PFSK-1 (cell line): ENCODE measurements around the gene MKNK2.

Experiments used
- FOXP2 ChIP-seq: optimal IDR thresholded peaks from 2 replicates; pipeline ENCODE3; 2011; ENCODE audit warnings: borderline replicate concordance, control low read depth, inconsistent platforms; ENCODE audit not compliant: insufficient read depth; ENCODE audit errors: extremely low read length, extremely low read depth
- POLR2AphosphoS5 ChIP-seq: IDR thresholded peaks from 2 replicates; pipeline ENCODE4 v1.6.1; 2012; ENCODE audit warnings: low read depth, mild to moderate bottlenecking, control low read depth, low read length, moderate library complexity
- SIN3A ChIP-seq: IDR thresholded peaks from 2 replicates; pipeline ENCODE4 v1.6.1; 2012; ENCODE audit warnings: mild to moderate bottlenecking, low read length, moderate library complexity, borderline replicate concordance; ENCODE audit not compliant: insufficient read depth
- TAF1 ChIP-seq: IDR thresholded peaks from 2 replicates; pipeline ENCODE4 v1.6.1; 2012; ENCODE audit warnings: low read length, control low read depth, borderline replicate concordance; ENCODE audit not compliant: insufficient read depth
- TF ChIP-seq, protein P1 (sequence below), 2 experiments: IDR thresholded peaks; 2 replicates each; pipeline versions ENCODE4 v1.6.1 to v1.8.0; 2011 to 2012; ENCODE audit warnings: low read depth in 2 of 2, low read length in 2 of 2, control low read depth in 1 of 2, inconsistent platforms in 1 of 2, mild to moderate bottlenecking in 1 of 2, moderate library complexity in 1 of 2; ENCODE audit not compliant: insufficient read depth in 1 of 2

The MKNK2 gene

DNA sequence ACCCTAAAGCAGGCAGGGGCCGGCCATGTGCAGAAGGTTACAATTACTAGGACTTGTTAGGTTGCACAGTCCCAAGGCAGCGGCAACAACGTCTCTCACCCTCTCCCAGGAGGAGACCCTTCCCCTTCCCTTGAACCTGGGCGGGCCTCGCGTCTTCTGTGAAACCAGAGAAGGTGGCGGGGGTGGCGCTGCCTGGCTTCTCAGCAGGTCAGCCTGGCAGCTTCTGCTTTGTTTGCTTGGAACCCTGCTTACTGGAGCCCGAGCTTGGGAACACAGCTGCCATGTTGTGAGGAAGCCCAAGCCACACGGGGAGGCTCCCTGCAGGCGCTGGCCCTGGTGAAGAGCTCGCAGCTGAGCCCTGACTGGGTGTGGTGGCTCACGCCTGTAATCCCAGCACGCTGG, 15.5 kb downstream of the MKNK2 start:
- TF ChIP-seq, protein P1, sequence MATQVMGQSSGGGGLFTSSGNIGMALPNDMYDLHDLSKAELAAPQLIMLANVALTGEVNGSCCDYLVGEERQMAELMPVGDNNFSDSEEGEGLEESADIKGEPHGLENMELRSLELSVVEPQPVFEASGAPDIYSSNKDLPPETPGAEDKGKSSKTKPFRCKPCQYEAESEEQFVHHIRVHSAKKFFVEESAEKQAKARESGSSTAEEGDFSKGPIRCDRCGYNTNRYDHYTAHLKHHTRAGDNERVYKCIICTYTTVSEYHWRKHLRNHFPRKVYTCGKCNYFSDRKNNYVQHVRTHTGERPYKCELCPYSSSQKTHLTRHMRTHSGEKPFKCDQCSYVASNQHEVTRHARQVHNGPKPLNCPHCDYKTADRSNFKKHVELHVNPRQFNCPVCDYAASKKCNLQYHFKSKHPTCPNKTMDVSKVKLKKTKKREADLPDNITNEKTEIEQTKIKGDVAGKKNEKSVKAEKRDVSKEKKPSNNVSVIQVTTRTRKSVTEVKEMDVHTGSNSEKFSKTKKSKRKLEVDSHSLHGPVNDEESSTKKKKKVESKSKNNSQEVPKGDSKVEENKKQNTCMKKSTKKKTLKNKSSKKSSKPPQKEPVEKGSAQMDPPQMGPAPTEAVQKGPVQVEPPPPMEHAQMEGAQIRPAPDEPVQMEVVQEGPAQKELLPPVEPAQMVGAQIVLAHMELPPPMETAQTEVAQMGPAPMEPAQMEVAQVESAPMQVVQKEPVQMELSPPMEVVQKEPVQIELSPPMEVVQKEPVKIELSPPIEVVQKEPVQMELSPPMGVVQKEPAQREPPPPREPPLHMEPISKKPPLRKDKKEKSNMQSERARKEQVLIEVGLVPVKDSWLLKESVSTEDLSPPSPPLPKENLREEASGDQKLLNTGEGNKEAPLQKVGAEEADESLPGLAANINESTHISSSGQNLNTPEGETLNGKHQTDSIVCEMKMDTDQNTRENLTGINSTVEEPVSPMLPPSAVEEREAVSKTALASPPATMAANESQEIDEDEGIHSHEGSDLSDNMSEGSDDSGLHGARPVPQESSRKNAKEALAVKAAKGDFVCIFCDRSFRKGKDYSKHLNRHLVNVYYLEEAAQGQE (IDR thresholded peaks at IDR 0.05; ENCODE audit: insufficient read depth in 1 of 2, low read depth in 2 of 2, low read length in 2 of 2), result no peak
- TF ChIP-seq SIN3A (no peak), POLR2AphosphoS5 (no peak), FOXP2 (no peak)

DNA sequence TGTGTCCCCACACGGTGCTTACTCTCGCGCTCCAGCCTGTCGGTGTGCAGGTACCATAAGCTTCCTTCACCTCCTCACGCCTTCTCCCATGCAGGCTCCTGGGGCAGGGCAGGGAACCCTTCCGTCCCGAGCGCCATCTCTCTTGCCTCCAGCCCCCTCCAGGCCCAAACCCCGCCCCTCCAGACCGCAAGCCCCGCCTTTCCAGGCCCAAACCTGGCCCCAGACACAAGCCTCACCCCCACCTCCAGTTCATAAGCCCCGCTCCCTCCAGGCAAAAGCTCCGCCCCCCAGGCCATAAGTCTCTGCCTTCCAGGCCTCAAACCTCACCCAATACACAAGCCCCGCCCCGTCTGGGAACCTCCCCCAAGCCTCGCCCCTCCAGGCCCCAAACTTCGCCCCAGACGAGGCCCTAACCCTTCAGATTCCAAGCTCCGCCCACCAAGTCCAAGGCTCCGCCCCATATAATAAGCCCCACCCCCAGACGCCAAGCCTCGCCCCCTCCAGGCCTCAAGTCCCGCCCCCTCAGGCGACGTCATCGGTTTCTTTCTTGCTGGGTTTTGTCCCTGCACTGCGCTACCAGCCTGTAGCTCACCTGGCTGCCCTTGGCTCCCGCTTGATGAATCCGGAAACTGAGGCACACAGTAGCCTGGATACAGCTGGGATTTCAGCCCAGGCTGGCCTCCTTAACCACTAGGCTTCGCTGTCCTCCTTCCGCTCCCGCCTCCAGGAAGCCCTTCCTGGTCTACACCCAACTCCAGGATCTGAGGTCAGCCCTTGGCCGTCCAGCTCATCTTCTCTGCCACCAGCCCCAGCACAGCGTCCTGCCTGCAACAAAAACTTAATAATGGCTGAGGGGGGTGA, 16.1 kb downstream of the MKNK2 start:
- no peak for TF ChIP-seq SIN3A
- TF ChIP-seq, protein P1 (IDR thresholded peaks at IDR 0.05; ENCODE audit: insufficient read depth in 1 of 2, low read depth in 2 of 2, low read length in 2 of 2), result no peak
- TF ChIP-seq POLR2AphosphoS5, result no peak
- TF ChIP-seq FOXP2, result no peak
- no peak for TF ChIP-seq TAF1

DNA sequence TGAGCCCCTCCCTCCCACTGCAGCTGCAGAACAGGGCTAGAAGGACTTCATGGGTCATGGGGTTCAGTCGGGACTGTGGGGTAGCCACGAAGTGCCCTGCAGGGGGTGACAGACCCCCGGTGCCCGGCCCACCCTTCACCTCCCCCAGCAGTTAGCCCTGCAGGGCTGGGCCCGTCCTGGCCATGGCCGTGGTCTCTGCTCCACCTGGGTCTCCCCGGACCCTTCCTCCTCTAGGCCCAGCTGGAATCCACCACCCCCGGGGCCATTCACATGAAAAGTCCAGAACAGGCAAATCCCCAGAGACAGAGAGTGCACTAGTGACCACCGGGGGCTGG, 17.3 kb downstream of the MKNK2 start:
- no peak for TF ChIP-seq POLR2AphosphoS5
- TF ChIP-seq FOXP2, result no peak
- TF ChIP-seq, protein P1 (IDR thresholded peaks at IDR 0.05; ENCODE audit: insufficient read depth in 1 of 2, low read depth in 2 of 2, low read length in 2 of 2), result no peak
- no peak for TF ChIP-seq SIN3A
- no peak for TF ChIP-seq TAF1

DNA sequence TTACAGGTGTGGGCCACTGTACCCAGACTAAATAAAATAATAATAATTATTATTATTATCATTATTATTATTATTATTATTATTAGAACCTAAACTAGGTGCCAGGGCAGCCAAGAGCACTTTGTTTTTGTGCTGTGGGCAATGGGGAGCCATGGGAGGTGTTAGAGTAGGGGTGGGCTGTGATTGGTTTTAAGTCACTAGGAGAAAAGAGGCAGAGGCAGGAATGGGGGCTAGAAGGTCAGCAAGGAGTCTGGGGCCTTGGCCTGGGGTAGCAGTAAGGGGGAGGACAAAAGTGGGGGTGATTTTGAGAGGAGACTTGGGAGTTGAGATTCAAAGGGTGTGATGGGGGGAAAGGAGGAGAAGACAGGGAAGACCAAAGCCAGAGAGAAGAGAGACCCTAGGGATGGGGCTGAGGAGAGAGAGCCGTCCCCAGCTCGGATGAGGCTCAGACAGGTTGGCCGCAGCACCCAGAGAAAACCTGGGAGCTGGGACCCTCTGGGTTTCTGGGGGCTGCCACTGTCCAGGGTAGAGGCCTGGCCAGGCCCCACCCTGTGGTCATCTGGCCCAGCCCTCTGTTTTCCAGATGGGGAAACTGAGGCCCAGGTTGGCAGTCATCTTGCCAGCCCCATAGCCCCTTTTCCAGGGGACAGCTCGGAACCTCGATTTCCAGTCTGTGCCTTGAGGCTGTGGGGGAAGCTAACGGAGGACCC, 17.8 kb downstream of the MKNK2 start:
- TF ChIP-seq SIN3A, result no peak
- no peak for TF ChIP-seq POLR2AphosphoS5
- TF ChIP-seq TAF1, result no peak
- no peak for TF ChIP-seq FOXP2
- TF ChIP-seq, protein P1 (IDR thresholded peaks at IDR 0.05; ENCODE audit: insufficient read depth in 1 of 2, low read depth in 2 of 2, low read length in 2 of 2), result no peak
